NOMO-1 treated with dmso at 0.1 percent for 144 hours (cell line): ENCODE results near the gene PEX14.

ENCODE experiments used
- DNase-seq: peaks from one replicate; lab custom pipeline; 2025; ENCODE audit not compliant: unreplicated experiment; lab: John Stamatoyannopoulos, UW

PEX14 gene

GRCh38 chr1:10631811-10632593 lies 157.3 kb downstream of the PEX14 start:
- DNase-seq, result no peak

- DNase-seq, result no peak
Observed at GRCh38 chr1:10632691-10633090, 157.9 kb downstream of the PEX14 start.

GRCh38 chr1:10633416-10633815 lies 158.7 kb downstream of the PEX14 start:
- no peak for DNase-seq

- DNase-seq, result no peak
Observed at GRCh38 chr1:10634075-10634427, 159.3 kb downstream of the PEX14 start.

- DNase-seq, result no peak
Observed at GRCh38 chr1:10634428-10635084, 159.8 kb downstream of the PEX14 start.

- no peak for DNase-seq
Observed at GRCh38 chr1:10635085-10635896, 160.5 kb downstream of the PEX14 start.

GRCh38 chr1:10635992-10636391 lies 161.2 kb downstream of the PEX14 start:
- no peak for DNase-seq

GRCh38 chr1:10637400-10637799 lies 162.7 kb downstream of the PEX14 start:
- no peak for DNase-seq

GRCh38 chr1:10637834-10638558 lies 163.2 kb downstream of the PEX14 start:
- no peak for DNase-seq

GRCh38 chr1:10638559-10639005 lies 163.8 kb downstream of the PEX14 start:
- DNase-seq, result no peak

- DNase-seq, result no peak
Observed at GRCh38 chr1:10639011-10639774, 164.4 kb downstream of the PEX14 start.

GRCh38 chr1:10639775-10640578 lies 165.2 kb downstream of the PEX14 start:
- no peak for DNase-seq

- DNase-seq, result no peak
Observed at GRCh38 chr1:10640843-10641553, 166.2 kb downstream of the PEX14 start.

- DNase-seq, result no peak
Observed at GRCh38 chr1:10641976-10642375, 167.2 kb downstream of the PEX14 start.

- no peak for DNase-seq
Observed at GRCh38 chr1:10642403-10643080, 167.8 kb downstream of the PEX14 start.

GRCh38 chr1:10643607-10644306 lies 169.0 kb downstream of the PEX14 start:
- DNase-seq, result no peak

- DNase-seq, result no peak
Observed at GRCh38 chr1:10644307-10645128, 169.8 kb downstream of the PEX14 start.
